Measurements from ENCODE around the gene IPO13.

Gene IPO13

DNA sequence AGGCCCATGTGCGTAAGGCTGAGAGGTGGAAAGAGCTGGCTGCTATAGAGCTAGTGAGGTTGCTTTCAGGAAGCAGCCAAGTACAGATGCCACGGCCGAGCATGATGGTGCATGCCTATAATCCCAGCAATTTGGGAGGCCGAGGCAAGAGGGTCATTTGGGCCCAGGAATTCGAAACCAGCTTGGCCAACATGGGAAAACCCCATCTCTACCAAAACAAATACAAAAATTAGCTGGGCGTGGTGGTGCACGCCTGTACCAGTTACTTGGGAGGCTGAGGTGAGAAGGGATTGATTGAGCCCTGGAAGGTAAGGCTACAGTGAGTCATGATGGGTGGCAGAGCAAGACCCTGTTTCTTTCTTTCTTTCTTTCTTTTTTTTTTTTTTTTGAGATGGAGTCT, 47.3 kb downstream of the IPO13 start:
- Histone ChIP-seq H3K4me1 (ENCODE audit: control insufficient read depth in 1 of 2, insufficient read depth in 1 of 2, low read depth in 1 of 2, low read length in 1 of 2) (peaks cover 16 to 17% of the 10 kb centered on the region in 2 experiments), H3K4me3 (ENCODE audit: low read depth in 1 of 2, low read length in 1 of 2) (no peak overlapping the region), H3K9me3 (no peaks in the 10 kb centered on the region), H3K27me3 (no peaks in the 10 kb centered on the region), H3K36me3 (no peaks in the 10 kb centered on the region), H3K27ac (no peak overlapping the region)
- TF ChIP-seq, protein P1, sequence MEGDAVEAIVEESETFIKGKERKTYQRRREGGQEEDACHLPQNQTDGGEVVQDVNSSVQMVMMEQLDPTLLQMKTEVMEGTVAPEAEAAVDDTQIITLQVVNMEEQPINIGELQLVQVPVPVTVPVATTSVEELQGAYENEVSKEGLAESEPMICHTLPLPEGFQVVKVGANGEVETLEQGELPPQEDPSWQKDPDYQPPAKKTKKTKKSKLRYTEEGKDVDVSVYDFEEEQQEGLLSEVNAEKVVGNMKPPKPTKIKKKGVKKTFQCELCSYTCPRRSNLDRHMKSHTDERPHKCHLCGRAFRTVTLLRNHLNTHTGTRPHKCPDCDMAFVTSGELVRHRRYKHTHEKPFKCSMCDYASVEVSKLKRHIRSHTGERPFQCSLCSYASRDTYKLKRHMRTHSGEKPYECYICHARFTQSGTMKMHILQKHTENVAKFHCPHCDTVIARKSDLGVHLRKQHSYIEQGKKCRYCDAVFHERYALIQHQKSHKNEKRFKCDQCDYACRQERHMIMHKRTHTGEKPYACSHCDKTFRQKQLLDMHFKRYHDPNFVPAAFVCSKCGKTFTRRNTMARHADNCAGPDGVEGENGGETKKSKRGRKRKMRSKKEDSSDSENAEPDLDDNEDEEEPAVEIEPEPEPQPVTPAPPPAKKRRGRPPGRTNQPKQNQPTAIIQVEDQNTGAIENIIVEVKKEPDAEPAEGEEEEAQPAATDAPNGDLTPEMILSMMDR (IDR thresholded peaks at IDR 0.05), result no peak

DNA sequence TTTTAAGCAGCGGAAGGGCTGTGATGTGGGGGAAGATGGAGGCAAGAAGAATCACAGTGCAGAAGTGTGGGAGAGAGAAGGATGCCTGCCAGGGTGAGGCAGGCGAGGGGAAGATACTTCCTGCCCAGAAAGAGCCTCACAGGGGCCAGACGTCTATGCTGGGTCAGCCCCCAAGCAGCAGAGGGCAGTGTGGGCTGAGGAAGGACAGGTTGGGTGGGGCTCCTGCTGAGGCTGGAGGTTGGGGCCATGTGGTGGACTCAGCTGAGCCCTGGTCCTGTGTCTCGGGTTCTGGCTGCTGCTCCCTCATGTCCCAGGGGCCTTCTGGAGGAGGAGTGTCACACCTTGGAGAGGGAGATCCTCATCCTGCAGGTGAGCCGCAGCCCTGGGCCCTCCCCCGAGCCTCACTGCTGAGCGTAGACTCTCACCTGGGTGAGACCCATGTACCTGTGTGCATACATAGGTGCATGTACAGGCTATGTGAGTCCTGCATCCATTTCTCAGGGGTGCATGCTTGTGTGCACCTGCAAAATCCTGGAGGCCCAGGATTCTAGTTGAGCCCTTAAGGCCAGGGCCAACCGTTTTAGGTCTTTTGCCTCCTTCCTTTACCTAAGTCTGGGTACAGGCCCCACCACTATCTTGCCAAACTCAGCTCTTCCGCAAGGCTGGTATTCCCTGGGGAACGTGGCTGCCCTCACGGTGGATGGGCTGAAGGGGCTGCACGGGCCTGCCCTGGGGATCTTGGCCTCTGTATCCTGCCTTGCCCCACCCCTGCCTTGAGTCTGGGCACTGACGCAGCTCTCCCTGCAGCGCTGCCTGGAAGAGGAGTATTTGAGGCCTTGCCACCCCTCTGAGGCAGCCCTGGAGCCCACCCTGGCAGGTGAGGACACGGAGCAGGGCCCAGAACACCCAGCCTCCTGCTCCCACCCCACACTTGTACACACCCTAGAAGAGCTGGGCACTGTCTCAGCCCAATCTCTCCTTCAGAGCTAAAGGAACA, 48.3 kb downstream of the IPO13 start:
- H3K4me1 ChIP-seq (ENCODE audit: control insufficient read depth in 1 of 2, insufficient read depth in 1 of 2, low read depth in 1 of 2, low read length in 1 of 2), result peaks cover 16 to 17% of the 10 kb centered on the region in 2 experiments
- H3K27ac ChIP-seq, result no peak overlapping the region
- no peaks in the 10 kb centered on the region for H3K9me3 ChIP-seq
- TF ChIP-seq, protein P1 (IDR thresholded peaks at IDR 0.05), result no peak
- H3K27me3 ChIP-seq, result no peaks in the 10 kb centered on the region
- H3K4me3 ChIP-seq (ENCODE audit: low read depth in 1 of 2, low read length in 1 of 2), result no peak overlapping the region
- no peaks in the 10 kb centered on the region for H3K36me3 ChIP-seq

DNA sequence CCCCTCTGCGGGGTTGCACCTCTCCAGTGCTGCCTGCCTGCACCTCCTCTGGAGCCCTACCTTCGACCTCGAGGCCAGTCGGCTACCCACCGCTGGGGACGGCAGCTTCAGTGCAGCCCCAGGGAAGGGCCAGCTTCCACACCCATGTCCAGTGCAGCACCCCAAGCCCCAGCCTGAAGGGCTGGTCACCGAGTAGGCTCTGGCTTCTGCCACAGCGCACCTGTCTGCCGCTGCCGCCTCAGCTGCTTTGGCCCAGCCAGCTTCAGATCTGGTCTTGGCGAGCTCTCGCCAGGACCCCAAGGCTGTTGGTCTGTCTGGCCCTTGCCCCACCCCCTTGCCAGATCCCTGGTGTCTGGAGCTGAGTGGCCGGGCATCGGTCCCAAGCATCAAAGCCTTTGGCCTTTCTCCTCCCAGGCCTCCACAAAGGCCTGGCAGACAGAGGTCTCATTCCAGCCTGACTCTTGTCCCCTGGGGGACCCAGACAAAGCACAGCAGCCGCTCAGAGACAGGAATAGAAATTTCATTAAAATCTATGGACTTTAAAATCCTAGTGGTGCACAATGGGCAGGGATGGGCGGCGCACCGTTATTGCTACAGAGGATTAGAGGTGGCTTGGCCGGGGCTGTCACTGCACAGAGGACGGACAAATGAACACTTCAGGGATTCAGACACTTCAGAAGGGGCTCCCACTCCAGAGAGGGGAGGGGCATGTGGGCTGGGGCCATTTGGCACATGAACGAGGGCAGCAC, 49.4 kb downstream of the IPO13 start:
- no peak overlapping the region for H3K27ac ChIP-seq
- no peaks in the 10 kb centered on the region for H3K36me3 ChIP-seq
- no peak overlapping the region for H3K4me3 ChIP-seq (ENCODE audit: low read depth in 1 of 2, low read length in 1 of 2)
- TF ChIP-seq, protein P1 (IDR thresholded peaks at IDR 0.05), result no peak
- peaks cover 9 to 10% of the 10 kb centered on the region in 2 experiments for H3K4me1 ChIP-seq (ENCODE audit: control insufficient read depth in 1 of 2, insufficient read depth in 1 of 2, low read depth in 1 of 2, low read length in 1 of 2)
- no peaks in the 10 kb centered on the region for H3K27me3 ChIP-seq
- no peaks in the 10 kb centered on the region for H3K9me3 ChIP-seq

DNA sequence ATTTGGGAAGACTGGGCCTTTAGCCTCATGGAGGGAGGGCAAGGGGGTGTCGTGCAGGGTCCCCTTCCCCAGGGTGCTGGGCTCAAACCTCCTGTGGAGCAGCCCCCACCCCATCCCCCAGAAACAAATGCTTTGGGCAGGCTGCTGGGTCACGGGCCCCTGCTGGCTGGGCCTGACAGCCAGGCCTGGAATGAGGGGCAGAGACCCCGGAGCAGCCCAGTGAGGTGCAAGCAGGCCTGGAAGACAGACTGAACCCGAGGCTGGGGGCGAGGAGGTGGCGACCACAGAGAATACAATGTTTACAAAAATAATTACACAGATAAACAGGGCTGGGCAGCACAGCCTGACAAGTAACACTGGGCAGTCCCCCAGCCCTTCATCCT, 50.0 kb downstream of the IPO13 start:
- Histone ChIP-seq H3K36me3 (no peaks in the 10 kb centered on the region), H3K9me3 (no peaks in the 10 kb centered on the region), H3K4me3 (ENCODE audit: low read depth in 1 of 2, low read length in 1 of 2) (no peak overlapping the region), H3K27me3 (no peaks in the 10 kb centered on the region), H3K4me1 (ENCODE audit: control insufficient read depth in 1 of 2, insufficient read depth in 1 of 2, low read depth in 1 of 2, low read length in 1 of 2) (peaks cover 8% of the 10 kb centered on the region in 2 experiments), H3K27ac (no peak overlapping the region)
- TF ChIP-seq, protein P1 (IDR thresholded peaks at IDR 0.05), result no peak

DNA sequence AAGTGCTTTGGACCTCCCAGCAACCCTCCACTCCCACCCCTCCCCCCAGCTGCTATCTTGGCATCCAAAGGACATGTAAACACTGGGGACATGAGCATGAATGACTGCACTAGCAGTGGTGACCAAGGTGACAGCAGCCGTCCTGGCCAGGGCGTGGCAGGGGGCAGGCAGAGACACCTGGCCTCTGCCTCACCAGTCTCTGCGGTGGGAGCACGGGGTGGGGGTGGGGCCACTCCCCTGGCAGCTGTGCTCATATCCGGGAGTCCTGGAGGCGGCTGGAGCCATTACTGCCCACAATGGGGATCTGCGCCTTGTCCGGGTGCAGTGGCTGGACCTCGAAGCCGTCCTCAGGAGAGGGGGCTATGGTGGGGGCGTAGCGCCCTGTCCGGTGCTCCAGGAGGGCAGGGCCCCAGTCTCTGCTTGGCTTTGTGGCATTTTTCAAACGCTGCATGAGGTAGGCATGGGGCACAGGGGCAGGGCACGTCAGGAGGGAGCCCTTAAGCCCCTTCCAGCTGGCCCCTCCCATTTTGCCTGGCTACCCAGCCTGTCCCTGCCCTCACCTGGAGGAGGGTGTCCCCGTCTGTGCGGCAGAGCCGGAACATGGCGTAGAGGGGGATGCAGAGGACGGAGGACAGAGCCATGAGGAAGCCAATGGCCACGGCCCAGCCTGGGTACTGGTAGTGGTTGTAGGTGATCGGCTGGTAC, 50.7 kb downstream of the IPO13 start:
- TF ChIP-seq, protein P1 (IDR thresholded peaks at IDR 0.05), result no peak
- H3K9me3 ChIP-seq, result no peaks in the 10 kb centered on the region
- H3K27ac ChIP-seq, result no peak overlapping the region
- no peak overlapping the region for H3K4me3 ChIP-seq (ENCODE audit: low read depth in 1 of 2, low read length in 1 of 2)
- H3K4me1 ChIP-seq (ENCODE audit: control insufficient read depth in 1 of 2, insufficient read depth in 1 of 2, low read depth in 1 of 2, low read length in 1 of 2), result peaks cover under 1% of the 10 kb centered on the region in 2 experiments
- no peaks in the 10 kb centered on the region for H3K36me3 ChIP-seq
- no peaks in the 10 kb centered on the region for H3K27me3 ChIP-seq

Data from neutrophil (primary cell).